Natural killer cell (primary cell): Measurements from ENCODE around the gene MED7. TPM values are rescaled to one million over a fixed set of nuclear protein-coding genes. Genes with fewer than 3 reads are reported as not detected.

Experiments
- ATAC-seq, 3 donors: fragments of 150-1000 bp in 2 of 3; fragments of 200-7000 bp in 1 of 3; cut with Tn5 transposase; 1 replicate in 1 of 3; 2 replicates in 2 of 3; pipeline ENCODE4 v1.10.0; 2021; ENCODE audit warnings: mild to moderate bottlenecking in 2 of 3, moderate library complexity in 2 of 3
- DNase-seq, 2 donors: peaks; one replicate each; pipeline versions ENCODE4 v3.0.0 to v3.0.0-alpha.2; 2013 to 2021; ENCODE audit warnings: mixed read lengths in 1 of 2
- H3K27ac ChIP-seq: one replicate; pipeline ENCODE4 v1.5.1; 2013; ENCODE audit warnings: mild to moderate bottlenecking, low read length
- H3K27me3 ChIP-seq: one replicate; pipeline ENCODE4 v1.6.1; 2013; ENCODE audit warnings: low read length; ENCODE audit not compliant: control insufficient read depth, insufficient read depth
- H3K36me3 ChIP-seq: one replicate; pipeline ENCODE4 v1.6.1; 2013; ENCODE audit warnings: low read length; ENCODE audit not compliant: control insufficient read depth, insufficient read depth
- H3K4me1 ChIP-seq: one replicate; pipeline ENCODE4 v1.6.1; 2013; ENCODE audit warnings: low read length; ENCODE audit not compliant: control insufficient read depth, insufficient read depth
- H3K4me3 ChIP-seq: one replicate; pipeline ENCODE4 v1.5.1; 2013; ENCODE audit warnings: low read length
- H3K9me3 ChIP-seq: one replicate; pipeline ENCODE4 v1.6.1; 2013; ENCODE audit warnings: low read length; ENCODE audit not compliant: control insufficient read depth, insufficient read depth
- H3K27ac Mint-ChIP-seq, 2 donors: one replicate each; pipeline ENCODE4 v1.8.0; 2022; ENCODE audit warnings: mild to moderate bottlenecking in 2 of 2, mixed read lengths in 2 of 2, moderate library complexity in 1 of 2
- H3K27me3 Mint-ChIP-seq, 2 donors: one replicate each; pipeline ENCODE4 v1.8.0; 2022; ENCODE audit warnings: low read depth in 2 of 2, mixed read lengths in 2 of 2
- H3K36me3 Mint-ChIP-seq: one replicate; pipeline ENCODE4 v1.8.0; 2022; ENCODE audit warnings: mixed read lengths
- H3K4me1 Mint-ChIP-seq, 2 donors: one replicate each; pipeline ENCODE4 v1.8.0; 2022; ENCODE audit warnings: mixed read lengths in 2 of 2
- H3K4me3 Mint-ChIP-seq: one replicate; pipeline ENCODE4 v1.8.0; 2022; ENCODE audit warnings: mild to moderate bottlenecking, moderate library complexity, mixed read lengths
- H3K9me3 Mint-ChIP-seq, 2 donors: one replicate each; pipeline ENCODE4 v1.8.0; 2022; ENCODE audit warnings: mixed read lengths in 2 of 2
- CTCF ChIP-seq: fragments of 200-600 bp; IDR thresholded peaks from one replicate; pipeline ENCODE4 v1.8.0; 2022; ENCODE audit warnings: antibody characterized with exemption
- WGBS: methylation state at CpG from one replicate; pipeline ENCODE4 v1.1.7; 2013; ENCODE audit warnings: missing lambda C conversion rate; ENCODE audit not compliant: insufficient coverage; 5-methylcytosine and 5-hydroxymethylcytosine counted together
- intact Hi-C: fragments of 100-400 bp; cut with micrococcal nuclease; formaldehyde crosslinking; loops from one replicate; pipeline ENCODE4 v1.14.2; 2022
- total RNA-seq, 4 donors: library from RNA; stranded (reverse); fragments of 120-200 nt in 1 of 4; gene quantifications; one replicate each; pipeline versions ENCODE4 v1.2.3 to v1.2.4, GENCODE V29; 2013 to 2022

MED7 gene
- total RNA-seq, 3 donors from 2014 or later (not counting 1 experiment from before 2014, with no cell fraction given): 9.6 to 13.3 (median 12.4) TPM

DNA sequence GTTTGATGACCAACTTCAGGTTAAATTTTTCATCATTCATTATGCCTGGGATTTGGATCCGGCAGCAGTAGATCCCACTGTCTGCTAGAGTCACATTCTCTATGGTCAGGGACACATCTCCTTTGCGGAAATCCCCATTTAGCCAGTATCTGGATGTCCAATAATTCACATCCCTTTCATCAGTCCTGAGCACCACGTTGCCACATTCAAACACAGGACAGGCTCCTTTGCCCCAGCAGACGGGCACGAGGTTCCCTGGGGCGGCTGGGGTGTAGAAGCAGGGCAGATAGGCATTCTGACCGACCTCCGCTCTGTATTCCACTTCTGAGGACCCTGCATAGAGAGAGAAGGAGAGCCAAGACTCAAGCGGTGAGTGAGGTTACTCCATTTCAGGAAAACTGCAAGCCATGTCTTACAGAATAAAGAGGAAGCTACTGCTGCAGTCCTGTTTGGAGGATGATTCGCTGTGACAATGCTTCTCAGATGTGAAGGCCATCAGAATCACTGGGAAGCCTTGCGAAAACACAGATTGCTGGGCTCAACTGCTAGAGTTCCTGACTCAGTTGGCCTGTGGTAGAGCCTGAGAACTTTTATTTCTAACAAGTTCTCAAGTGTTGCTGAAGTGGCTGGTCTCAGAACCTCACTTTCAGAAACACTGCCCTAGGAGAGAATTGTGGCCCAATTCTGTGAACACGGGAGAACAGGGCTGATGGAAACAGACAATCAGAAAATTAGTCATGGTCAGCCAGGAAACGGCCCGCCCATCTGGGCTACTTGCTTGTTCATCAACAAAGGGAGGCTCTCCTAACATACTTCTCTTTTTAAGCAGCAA is 35.8 kb downstream of the MED7 start:
- Histone ChIP-seq H3K4me3 (peak overlapping the region; percentile 52), H3K9me3 (no peaks in the 10 kb centered on the region), H3K4me1 (peaks cover 46% of the 10 kb centered on the region), H3K27me3 (no peaks in the 10 kb centered on the region), H3K36me3 (peaks cover 28% of the 10 kb centered on the region), H3K27ac (peak overlapping the region; percentile 73)
- WGBS: 62% methylated on average over 14 of the region's 14 CpGs
- H3K36me3 Mint-ChIP-seq: peaks cover 13% of the 10 kb centered on the region
- peak overlapping the region; percentile 95 to 97 for H3K27ac Mint-ChIP-seq
- peaks cover 64 to 65% of the 10 kb centered on the region in 2 donors for H3K4me1 Mint-ChIP-seq
- DNase-seq (peak; percentile 7 to 44), ATAC-seq (peak; percentile 37 to 43 (median 40))
- no peaks in the 10 kb centered on the region for H3K27me3 Mint-ChIP-seq
- no peak for TF ChIP-seq CTCF
- H3K9me3 Mint-ChIP-seq: no peaks in the 10 kb centered on the region
- peak overlapping the region; percentile 94 for H3K4me3 Mint-ChIP-seq
- intact Hi-C loops: loop anchor here (5.0 kb wide), 1 partner anchor 185 kb away; no protein-coding TSS in a partner anchor

- no peaks in the 10 kb centered on the region for H3K27me3 ChIP-seq
- peaks cover 13% of the 10 kb centered on the region for H3K36me3 Mint-ChIP-seq
- H3K27ac Mint-ChIP-seq: peak overlapping the region; percentile 81 to 95
- no peak overlapping the region for H3K4me3 ChIP-seq
- H3K9me3 Mint-ChIP-seq: no peaks in the 10 kb centered on the region
- intact Hi-C loops: no loop called here
- peaks cover 30 to 38% of the 10 kb centered on the region in 2 donors for H3K4me1 Mint-ChIP-seq
- ATAC-seq (peak in 2 of 3 donors; percentile 5 to 34), DNase-seq (no peak)
- H3K36me3 ChIP-seq: peaks cover 53% of the 10 kb centered on the region
- H3K27ac ChIP-seq: no peak overlapping the region
- no peak overlapping the region for H3K4me3 Mint-ChIP-seq
- 57% methylated on average over 2 of the region's 2 CpGs for WGBS
- H3K27me3 Mint-ChIP-seq: no peaks in the 10 kb centered on the region
- TF ChIP-seq CTCF: no peak
- H3K9me3 ChIP-seq: no peaks in the 10 kb centered on the region
- H3K4me1 ChIP-seq: peaks cover 2% of the 10 kb centered on the region
Observed at GRCh38 chr5:157100140-157100679, 42.5 kb downstream of the MED7 start.

DNA sequence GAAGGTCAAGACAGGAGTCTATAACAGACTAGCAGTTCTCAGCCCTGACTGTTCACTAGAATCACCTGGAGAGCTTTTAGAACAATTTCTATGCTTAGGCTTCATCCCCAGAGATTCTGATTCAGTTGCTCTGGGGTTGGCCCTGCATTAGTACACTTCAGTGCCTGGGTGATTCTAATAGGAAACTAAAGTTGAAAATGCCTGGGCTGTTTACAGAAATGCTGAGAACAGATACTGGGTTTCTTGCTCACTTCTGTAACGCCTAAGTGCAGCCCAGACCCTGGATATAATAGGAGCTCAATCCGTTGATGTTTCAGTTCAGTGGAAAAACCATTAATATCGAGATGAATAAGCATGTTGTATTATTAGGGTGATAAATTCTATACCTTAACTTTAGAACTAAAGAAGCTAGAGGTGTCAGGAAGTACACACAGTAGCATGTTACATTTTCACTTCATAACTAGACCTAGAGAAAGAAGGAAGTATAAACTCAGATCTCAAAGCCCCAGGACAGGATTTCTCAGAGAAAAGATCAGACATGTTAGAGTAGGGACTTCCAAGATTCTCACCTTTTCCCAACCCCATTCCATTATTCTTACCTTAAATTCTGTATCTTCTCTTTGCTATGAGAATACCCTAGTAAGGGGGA is 54.2 kb downstream of the MED7 start:
- no peaks in the 10 kb centered on the region for H3K4me1 ChIP-seq
- Mint-ChIP-seq H3K27me3 (no peaks in the 10 kb centered on the region), H3K4me1 (peaks cover 4 to 12% of the 10 kb centered on the region in 2 donors), H3K36me3 (peaks cover 41% of the 10 kb centered on the region), H3K4me3 (no peak overlapping the region), H3K9me3 (no peaks in the 10 kb centered on the region), H3K27ac (peak overlapping the region; percentile 49 to 74)
- H3K9me3 ChIP-seq: no peaks in the 10 kb centered on the region
- WGBS: 79% methylated on average over 3 of the region's 3 CpGs
- no peak overlapping the region for H3K27ac ChIP-seq
- intact Hi-C loops: no loop called here
- no peak for TF ChIP-seq CTCF
- DNase-seq (no peak), ATAC-seq (no peak)
- no peak overlapping the region for H3K4me3 ChIP-seq
- no peaks in the 10 kb centered on the region for H3K27me3 ChIP-seq
- peaks cover 56% of the 10 kb centered on the region for H3K36me3 ChIP-seq

Other genes with a start within 250 kb of the MED7 start
- gene TIMD4, start 179.6 kb downstream of the MED7 start, total RNA-seq: 1 to 10 TPM; 2.6 to 3.6 (median 3.0) TPM
- gene HAVCR1, start 83.7 kb downstream of the MED7 start, total RNA-seq: 10 to 100 TPM in 2 of 3 donors, 1 to 10 TPM in 1; 7.2 to 14.6 (median 10.9) TPM
- gene HAVCR2, start 33.8 kb downstream of the MED7 start, total RNA-seq: 10 to 100 TPM; 60.0 to 92.2 (median 74.3) TPM
- gene GARIN3, start 23.4 kb upstream of the MED7 start, total RNA-seq: not detected
- 100 to 1,000 TPM; 153 to 188 (median 186) TPM for gene ITK, start 38.0 kb upstream of the MED7 start, total RNA-seq
- gene CYFIP2, start 123.3 kb upstream of the MED7 start, total RNA-seq: 100 to 1,000 TPM; 464 to 542 (median 532) TPM